Prostate gland (tissue), 2 donors: ENCODE results near the gene TATDN3. TPM values are rescaled to one million over a fixed set of nuclear protein-coding genes. Genes with fewer than 3 reads are reported as not detected.
"Not testable (repeated sequence)": the region's sequence is repeated elsewhere in the genome, so short reads cannot be mapped to it uniquely, and the experiment has no call there.

ENCODE experiments used
- DNase-seq: peaks from one replicate; pipeline ENCODE4 v3.0.0-alpha.2; 2019; ENCODE audit warnings: low spot score
- H3K27ac ChIP-seq, 2 donors: fragments of 200-600 bp; sonication (generic); 2 replicates each; pipeline ENCODE4 v1.5.1; 2017 to 2019
- H3K27me3 ChIP-seq: fragments of 200-600 bp; sonication (generic); replicated peaks from 2 replicates; pipeline ENCODE4 v1.5.1; 2019; ENCODE audit not compliant: insufficient read depth
- H3K36me3 ChIP-seq, 2 donors: fragments of 200-600 bp; sonication (generic); 1 replicate in 1 of 2; 2 replicates in 1 of 2; pipeline versions ENCODE4 v1.5.1 to v1.8.1; 2017 to 2019
- H3K4me1 ChIP-seq: fragments of 200-600 bp; sonication (generic); replicated peaks from 2 replicates; pipeline ENCODE4 v1.5.1; 2019
- H3K4me3 ChIP-seq, 2 donors: fragments of 200-600 bp; sonication (generic); 2 replicates each; pipeline ENCODE4 v1.5.1; 2017 to 2019
- H3K9me3 ChIP-seq: fragments of 200-600 bp; sonication (generic); 2 replicates; pipeline ENCODE4 v1.5.1; 2017
- CTCF ChIP-seq, 4 experiments: fragments of 200-600 bp in 2 of 4; fragments of 450-650 bp in 2 of 4; sonication (generic) in 2 of 4; IDR thresholded peaks; 1 replicate in 3 of 4; 2 replicates in 1 of 4; pipeline ENCODE4 v1.5.1; 2016 to 2019; ENCODE audit warnings: antibody characterized with exemption in 4 of 4, mild to moderate bottlenecking in 2 of 4, moderate library complexity in 2 of 4
- POLR2A ChIP-seq: fragments of 450-650 bp; IDR thresholded peaks from one replicate; pipeline ENCODE4 v1.6.1; 2016; ENCODE audit warnings: antibody characterized with exemption, mild to moderate bottlenecking
- POLR2AphosphoS5 ChIP-seq: sonication (generic); formaldehyde crosslinking; IDR thresholded peaks from one replicate; pipeline ENCODE4 v1.6.1; 2017; ENCODE audit warnings: antibody characterized with exemption
- WGBS: methylation state at CpG from one replicate; pipeline ENCODE4 v1.1.5; 2018; 5-methylcytosine and 5-hydroxymethylcytosine counted together
- intact Hi-C: fragments of 100-400 bp; cut with DNase I; formaldehyde crosslinking; loops from one replicate; pipeline ENCODE4 v1.14.2; 2022
- total RNA-seq, 2 donors: library from RNA; depleted of rRNA; stranded (reverse); fragments of >200 nt; gene quantifications; one replicate each; pipeline ENCODE4 v1.1.0, GENCODE V29; 2016

Gene TATDN3
- total RNA-seq, 2 donors from 2014 or later, result 9.0 to 10.2 TPM

GRCh38 chr1:212774584-212774983, 17.1 kb upstream of the TATDN3 start:
- Histone ChIP-seq H3K4me1 (no peaks in the 10 kb centered on the region), H3K27me3 (no peaks in the 10 kb centered on the region), H3K9me3 (no peaks in the 10 kb centered on the region), H3K27ac (no peak overlapping the region), H3K36me3 (no peaks in the 10 kb centered on the region), H3K4me3 (no peak overlapping the region)
- intact Hi-C loops, result no loop called here
- TF ChIP-seq POLR2AphosphoS5 (no peak), CTCF (IDR thresholded peaks at IDR 0.05) (no peak), POLR2A (no peak)
- DNase-seq, result no peak
- WGBS, result 80% methylated on average over 2 of the region's 2 CpGs

- TF ChIP-seq POLR2A (no peak), POLR2AphosphoS5 (no peak), CTCF (IDR thresholded peaks at IDR 0.05) (no peak)
- no peaks in the 10 kb centered on the region for H3K27me3 ChIP-seq
- no peak for DNase-seq
- no peak overlapping the region for H3K27ac ChIP-seq
- H3K9me3 ChIP-seq, result no peaks in the 10 kb centered on the region
- no peak overlapping the region for H3K4me3 ChIP-seq
- H3K4me1 ChIP-seq, result no peaks in the 10 kb centered on the region
- intact Hi-C loops, result no loop called here
- H3K36me3 ChIP-seq, result no peaks in the 10 kb centered on the region
Measured at GRCh38 chr1:212775241-212775640, 16.5 kb upstream of the TATDN3 start.

GRCh38 chr1:212777151-212777550, 14.5 kb upstream of the TATDN3 start:
- TF ChIP-seq POLR2A (no peak), POLR2AphosphoS5 (no peak), CTCF (IDR thresholded peaks at IDR 0.05) (no peak)
- 94% methylated on average over 3 of the region's 3 CpGs for WGBS
- intact Hi-C loops, result no loop called here

GRCh38 chr1:212779086-212779485, 12.6 kb upstream of the TATDN3 start:
- WGBS, result 95% methylated on average over 9 of the region's 32 CpGs
- intact Hi-C loops, H3K27me3 ChIP-seq, H3K27ac ChIP-seq, H3K4me1 ChIP-seq, H3K36me3 ChIP-seq, DNase-seq, H3K9me3 ChIP-seq, H3K4me3 ChIP-seq: not testable (repeated sequence)

More at GRCh38 chr1:212777151-212777550, 14.5 kb upstream of the TATDN3 start:
- Histone ChIP-seq H3K9me3 (no peaks in the 10 kb centered on the region), H3K36me3 (no peaks in the 10 kb centered on the region), H3K27me3 (no peaks in the 10 kb centered on the region), H3K4me3 (no peak overlapping the region), H3K27ac (no peak overlapping the region), H3K4me1 (no peaks in the 10 kb centered on the region)
- no peak for DNase-seq

GRCh38 chr1:212780759-212781158, 10.9 kb upstream of the TATDN3 start:
- Histone ChIP-seq H3K27ac (no peak overlapping the region), H3K4me1 (no peaks in the 10 kb centered on the region), H3K9me3 (no peaks in the 10 kb centered on the region), H3K4me3 (no peak overlapping the region), H3K36me3 (no peaks in the 10 kb centered on the region), H3K27me3 (no peaks in the 10 kb centered on the region)
- intact Hi-C loops, result loop anchor here (5.0 kb wide), 2 partner anchors 113 to 303 kb away; no protein-coding TSS in a partner anchor
- WGBS, result 92% methylated on average over 3 of the region's 3 CpGs
- no peak for TF ChIP-seq POLR2AphosphoS5
- TF ChIP-seq POLR2A, result no peak
- TF ChIP-seq CTCF (IDR thresholded peaks at IDR 0.05), result no peak
- no peak for DNase-seq
